Measurements from ENCODE around the gene RTN4RL2.

Gene RTN4RL2

GRCh38 chr11:57479911-57480310 lies 19.6 kb downstream of the RTN4RL2 start:
- in situ Hi-C loops (cut with HindIII; ENCODE audit: low sequenced_read_pairs), result loop anchor here (5.0 kb wide), 2 partner anchors 48 to 77 kb away; no protein-coding TSS in a partner anchor

DNA sequence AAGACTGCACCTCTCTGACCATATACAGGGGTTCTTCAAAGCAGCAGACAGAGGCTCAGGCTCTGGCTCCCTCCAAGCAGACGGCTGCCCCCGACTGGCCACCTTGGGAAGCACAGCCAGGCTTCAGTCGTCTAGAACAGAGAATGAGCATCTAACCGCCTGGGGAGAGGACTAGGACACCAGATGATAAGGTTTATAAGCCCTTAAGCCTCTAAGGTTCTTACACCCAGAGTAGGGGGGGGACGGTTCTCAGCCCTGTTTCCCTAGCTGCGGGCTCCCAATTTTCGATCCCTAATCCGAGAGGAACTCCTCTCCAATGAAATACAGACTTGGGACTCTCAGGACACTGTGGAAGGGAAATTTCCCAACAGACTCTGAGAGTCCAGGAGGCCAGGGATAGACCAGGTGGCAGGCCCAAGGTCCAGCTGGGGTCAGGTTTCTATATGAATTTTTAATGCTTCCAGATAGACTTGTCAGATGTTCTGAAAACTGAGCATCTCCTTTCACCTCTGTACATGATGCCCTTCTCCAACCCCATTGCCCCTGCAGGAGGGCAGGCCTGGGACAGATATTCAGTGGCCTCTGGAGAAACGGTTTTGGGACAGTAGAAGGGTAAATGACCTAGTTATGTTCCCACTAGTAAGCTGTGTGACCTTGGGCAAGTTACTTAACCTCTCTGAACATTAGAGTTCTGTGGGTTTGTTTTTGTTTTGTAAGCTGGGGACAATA lies 20.2 kb downstream of the RTN4RL2 start:
- in situ Hi-C loops (cut with HindIII; ENCODE audit: low sequenced_read_pairs), result loop anchor here (5.0 kb wide), 2 partner anchors 48 to 77 kb away; no protein-coding TSS in a partner anchor

DNA sequence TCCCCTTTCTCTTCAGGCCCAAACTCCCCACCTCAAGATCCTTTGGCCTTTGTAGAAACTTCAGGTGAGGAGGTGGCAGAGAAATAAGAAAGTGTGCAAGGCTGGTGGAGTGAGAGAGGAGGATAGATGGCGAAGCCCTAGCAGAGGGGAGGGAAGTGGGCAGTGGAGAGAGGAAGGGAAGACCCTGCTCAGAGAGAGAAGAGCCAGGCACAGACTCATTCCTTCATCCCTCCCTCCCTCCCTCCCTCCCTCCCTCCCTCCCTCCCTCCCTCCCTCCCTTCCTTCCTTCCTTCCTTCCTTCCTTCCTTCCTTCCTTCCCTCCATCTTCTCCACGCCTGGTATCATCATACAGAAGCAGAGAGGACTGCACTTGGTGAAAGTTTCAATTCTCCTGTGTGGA lies 21.0 kb downstream of the RTN4RL2 start:
- in situ Hi-C loops (cut with HindIII; ENCODE audit: low sequenced_read_pairs), result loop anchor here (5.0 kb wide), 2 partner anchors 49 to 76 kb away; no protein-coding TSS in a partner anchor

DNA sequence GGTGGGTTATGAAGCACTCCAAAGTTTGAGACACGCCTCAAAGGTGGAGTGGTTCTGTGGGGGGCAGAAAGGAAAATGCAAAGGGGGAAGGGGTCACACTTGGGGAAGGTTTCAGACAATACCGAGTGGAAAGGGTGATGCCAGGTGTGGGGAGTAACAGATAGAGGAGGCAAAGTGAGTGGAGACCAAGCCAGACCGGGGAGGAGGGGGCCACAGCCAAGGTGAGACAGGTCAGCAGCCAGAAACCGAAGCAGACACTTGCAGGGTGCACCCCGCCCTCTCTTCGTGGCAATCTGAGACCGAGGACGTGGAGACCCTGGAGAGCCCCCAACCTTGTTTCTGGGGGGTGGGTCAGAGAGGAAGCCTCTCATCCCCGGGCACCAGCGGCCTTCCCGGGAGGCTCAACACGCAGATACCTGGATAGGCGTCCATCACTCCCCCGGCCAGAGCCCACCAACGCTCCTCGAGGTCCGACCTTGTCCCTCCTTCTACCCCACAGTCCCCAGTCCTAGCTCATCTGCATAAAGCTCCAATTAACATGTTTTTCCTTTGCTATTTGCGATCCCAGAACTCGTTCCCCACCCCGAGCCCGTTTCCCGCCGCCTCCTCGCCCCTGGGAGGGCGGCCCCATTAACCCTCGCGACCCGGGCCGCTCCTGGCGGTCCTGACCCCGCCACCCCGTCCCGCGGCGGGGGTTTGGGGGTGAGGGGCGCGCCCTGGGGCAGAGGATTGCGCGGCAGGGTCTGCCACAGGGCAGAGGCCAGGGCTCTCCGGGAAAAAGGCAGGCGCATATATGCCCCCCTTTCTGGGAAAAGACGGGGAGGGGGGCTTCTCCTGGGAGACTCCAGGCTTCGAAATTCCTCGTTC lies 21.8 kb downstream of the RTN4RL2 start:
- in situ Hi-C loops (cut with HindIII; ENCODE audit: low sequenced_read_pairs), result loop anchor here (5.0 kb wide), 2 partner anchors 50 to 75 kb away; no protein-coding TSS in a partner anchor

- in situ Hi-C loops (cut with HindIII; ENCODE audit: low sequenced_read_pairs), result loop anchor here (5.0 kb wide), 2 partner anchors 51 to 74 kb away; no protein-coding TSS in a partner anchor
These were observed 22.6 kb downstream of the RTN4RL2 start for GRCh38 chr11:57482782-57483561.

- in situ Hi-C loops (cut with HindIII; ENCODE audit: low sequenced_read_pairs), result loop anchor here (5.0 kb wide), 2 partner anchors 51 to 74 kb away; no protein-coding TSS in a partner anchor
These were observed 23.2 kb downstream of the RTN4RL2 start for GRCh38 chr11:57483562-57483918.

DNA sequence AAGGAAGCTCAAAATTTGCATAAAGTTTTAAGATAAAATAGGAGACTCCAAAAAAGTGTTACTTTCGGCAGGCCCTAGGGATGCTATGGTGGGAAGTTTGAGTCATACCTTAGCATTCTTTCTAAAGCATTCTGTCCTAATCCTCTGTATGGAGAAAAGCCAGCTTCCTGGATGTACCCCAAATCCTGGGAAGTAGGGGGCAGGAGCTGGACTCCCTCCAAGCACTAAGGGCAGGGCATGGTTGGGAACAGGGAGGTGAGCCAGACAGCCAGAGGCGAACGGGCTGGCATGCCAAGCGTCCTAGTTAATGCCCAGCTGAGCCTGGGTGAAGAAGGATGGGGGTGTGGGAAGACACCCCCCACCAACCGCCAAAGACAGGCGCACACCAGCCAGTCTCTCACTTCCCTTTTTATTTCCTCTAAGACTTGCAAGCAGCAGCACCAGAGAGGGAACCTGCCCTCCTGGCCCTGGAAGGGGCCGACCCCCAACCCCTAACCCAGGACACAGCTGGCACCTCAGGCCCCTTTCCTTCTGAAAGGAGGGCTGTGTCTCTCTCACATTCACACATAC lies 23.9 kb downstream of the RTN4RL2 start:
- in situ Hi-C loops (cut with HindIII; ENCODE audit: low sequenced_read_pairs), result loop anchor here (5.0 kb wide), 2 partner anchors 52 to 73 kb away; no protein-coding TSS in a partner anchor

- in situ Hi-C loops (cut with HindIII; ENCODE audit: low sequenced_read_pairs), result no loop called here
These were observed 25.1 kb downstream of the RTN4RL2 start for GRCh38 chr11:57485217-57485990.

GRCh38 chr11:57487021-57487778 lies 26.9 kb downstream of the RTN4RL2 start:
- in situ Hi-C loops (cut with HindIII; ENCODE audit: low sequenced_read_pairs), result no loop called here

DNA sequence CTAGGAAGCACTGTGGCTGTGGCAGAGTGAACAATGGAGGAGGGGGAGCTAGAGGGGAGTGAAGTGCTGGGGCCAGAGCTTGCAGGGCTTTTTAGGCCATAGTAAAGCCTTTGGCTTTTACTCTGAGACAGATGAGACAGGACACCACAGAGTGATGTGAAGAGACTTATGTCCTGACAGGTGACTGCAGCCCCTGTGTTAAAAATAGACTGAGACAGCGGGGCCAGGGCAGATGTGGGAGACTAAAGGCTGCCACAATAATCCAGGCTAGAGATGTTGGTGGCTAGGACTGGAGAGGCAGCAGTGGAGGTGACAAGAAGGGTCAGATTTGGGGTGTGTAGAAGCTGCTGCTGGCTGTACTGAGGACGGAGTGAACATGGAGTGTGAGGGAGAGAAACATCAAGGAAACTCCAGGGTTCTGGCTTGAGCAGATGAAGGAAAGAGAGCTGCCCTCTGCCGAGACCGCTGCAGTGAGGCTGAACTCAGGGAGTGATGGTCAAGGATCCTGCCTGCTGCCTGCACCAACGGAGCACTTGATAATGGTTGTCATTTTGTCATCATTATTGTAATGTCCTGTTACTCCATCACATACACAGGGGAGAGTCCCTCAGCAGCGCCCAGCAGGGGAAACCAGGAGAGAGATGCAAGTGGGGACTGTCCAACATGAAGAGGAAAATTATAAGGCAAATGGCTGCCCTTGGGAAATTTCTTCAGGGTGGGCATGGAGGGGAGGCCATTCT lies 27.8 kb downstream of the RTN4RL2 start:
- in situ Hi-C loops (cut with HindIII; ENCODE audit: low sequenced_read_pairs), result no loop called here

DNA sequence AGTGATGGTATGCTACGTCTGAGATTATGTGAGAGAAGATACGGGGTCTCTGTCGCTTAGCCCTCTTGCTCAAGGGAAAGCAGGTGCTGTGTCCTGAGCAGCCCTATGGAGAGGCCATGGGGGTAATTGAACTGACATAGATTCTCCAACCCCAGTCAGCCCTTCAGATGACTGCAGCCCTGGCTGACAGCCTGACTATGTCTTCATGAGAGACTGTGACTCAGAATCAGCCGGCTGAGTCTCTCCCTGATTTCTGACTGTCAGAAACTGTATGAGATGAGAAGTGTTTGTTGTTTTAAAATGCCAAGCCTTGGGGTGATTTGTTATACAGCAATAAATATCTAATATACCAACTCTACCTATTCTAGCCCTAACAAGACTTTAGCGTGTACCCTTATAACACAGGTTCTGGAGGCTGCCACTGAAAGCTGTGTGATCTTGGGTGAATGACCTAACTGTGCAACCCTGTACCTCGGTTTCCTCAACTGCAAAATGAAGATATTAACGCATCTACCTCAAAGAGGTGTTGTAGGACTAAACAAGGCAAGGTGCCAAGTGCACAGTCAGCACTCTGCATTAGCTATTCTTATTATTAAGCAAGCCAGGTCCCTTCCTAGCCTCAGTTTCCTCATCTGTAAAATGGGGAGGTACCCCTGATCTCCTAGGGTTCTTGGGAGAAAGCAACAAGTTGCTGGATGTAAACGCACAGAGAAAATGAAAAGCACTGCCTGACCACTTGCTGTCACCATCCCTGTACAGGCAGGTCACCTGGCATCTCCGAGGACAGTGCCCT lies 30.3 kb downstream of the RTN4RL2 start:
- in situ Hi-C loops (cut with HindIII; ENCODE audit: low sequenced_read_pairs), result no loop called here

- in situ Hi-C loops (cut with HindIII; ENCODE audit: low sequenced_read_pairs), result no loop called here
These were observed 31.2 kb downstream of the RTN4RL2 start for GRCh38 chr11:57491371-57492061.

DNA sequence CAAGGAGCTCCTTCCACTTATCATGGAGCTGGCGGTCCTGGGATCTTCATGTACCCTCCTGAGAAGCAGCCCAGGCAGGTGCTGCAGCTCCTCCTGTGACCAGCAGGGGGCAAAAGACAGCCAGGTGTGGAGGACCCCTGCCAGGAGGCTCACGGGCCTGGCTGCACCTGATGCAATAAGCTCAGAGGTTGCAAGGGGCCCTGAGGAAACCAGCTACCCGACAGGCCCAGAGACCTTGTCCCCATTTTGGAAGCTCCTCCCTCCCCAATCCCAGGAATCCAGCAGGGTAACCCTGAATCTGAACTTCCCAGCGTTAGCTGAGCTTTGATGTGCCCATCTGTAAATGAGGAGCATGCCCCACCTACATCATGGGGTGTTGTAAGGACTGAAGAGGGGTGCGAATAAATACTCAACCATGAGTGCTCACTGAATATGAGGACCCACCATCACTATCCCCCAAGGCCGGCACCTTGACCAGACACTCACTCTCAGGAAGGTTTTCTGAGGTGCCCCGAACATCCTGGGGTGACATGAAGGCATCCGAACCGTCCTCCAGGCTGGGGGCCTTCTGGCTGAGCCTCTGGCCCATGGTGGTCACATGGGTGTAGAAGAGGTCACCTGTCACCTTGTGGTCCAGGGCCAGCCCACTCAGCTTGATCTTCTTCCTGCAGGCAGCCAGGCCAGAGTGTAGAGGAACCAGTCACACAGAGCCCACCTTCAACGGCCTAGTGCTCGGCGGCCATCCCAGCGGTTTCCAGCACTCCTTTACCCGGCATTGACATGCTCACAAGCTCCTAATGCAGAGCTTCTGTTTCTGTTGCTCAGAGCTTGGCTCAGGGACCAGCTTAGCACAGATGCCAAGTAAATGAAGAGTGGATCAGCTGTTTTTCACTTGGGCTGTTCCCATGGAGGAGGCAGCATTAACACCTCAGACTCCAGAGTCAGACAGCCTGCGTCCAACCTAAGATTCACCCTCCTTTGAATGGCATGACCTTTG lies 33.5 kb downstream of the RTN4RL2 start:
- in situ Hi-C loops (cut with HindIII; ENCODE audit: low sequenced_read_pairs), result no loop called here

GRCh38 chr11:57496109-57496820 lies 35.9 kb downstream of the RTN4RL2 start:
- in situ Hi-C loops (cut with HindIII; ENCODE audit: low sequenced_read_pairs), result no loop called here

Measured in endothelial cell of hepatic sinusoid (primary cell).